Fibroblast of skin of right biceps (primary cell): ENCODE measurements around the gene OR5K3.

Experiments
- DNase-seq: peaks from one replicate; pipeline ENCODE4 v3.0.0-alpha.2; 2013

Gene OR5K3

GRCh38 chr3:98434412-98434811, 43.9 kb downstream of the OR5K3 start:
- DNase-seq = no peak

DNA sequence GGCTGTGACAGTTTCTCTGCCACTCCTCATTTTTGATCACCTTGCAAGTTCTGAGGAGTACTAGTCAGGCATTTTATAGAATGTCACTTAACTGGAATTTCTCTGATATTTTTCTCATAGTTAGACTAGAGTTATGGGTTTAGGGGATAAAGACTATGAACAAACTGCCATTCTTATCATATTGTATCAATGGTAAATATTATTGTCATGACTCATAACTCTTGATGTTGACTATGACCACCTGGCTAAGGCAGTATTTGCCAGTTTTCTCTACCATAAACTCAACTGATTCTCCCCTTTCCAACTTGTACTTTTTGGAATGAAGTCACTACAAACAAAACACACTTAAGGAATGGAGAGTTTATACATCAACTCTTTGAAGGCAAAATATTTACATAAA, 49.8 kb downstream of the OR5K3 start:
- DNase-seq = no peak
